CD8-positive, alpha-beta memory T cell (primary cell): ENCODE results near the gene VWA5A. TPM values are rescaled to one million over a fixed set of nuclear protein-coding genes. Genes with fewer than 3 reads are reported as not detected.

Experiments used
- CTCF ChIA-PET: fragments of 350-600 bp; sonication (Branson Sonifier 250); formaldehyde crosslinking; loops from one replicate; lab custom pipeline; 2021; ENCODE audit warnings: antibody characterized with exemption; lab: Charles Lee
- POLR2A ChIA-PET: fragments of 350-600 bp; sonication (Branson Sonifier 250); formaldehyde crosslinking; loops from one replicate; lab custom pipeline; 2021; ENCODE audit warnings: antibody characterized with exemption; lab: Charles Lee
- DNase-seq, 5 donors: peaks; one replicate each; pipeline versions ENCODE4 v3.0.0 to v3.0.0-alpha.2; 2020 to 2022; ENCODE audit warnings: mixed read lengths in 1 of 5
- H3K27ac ChIP-seq: one replicate; pipeline ENCODE4 v1.7.0; 2013; ENCODE audit warnings: low read depth, mild to moderate bottlenecking, low read length, moderate library complexity
- H3K27me3 ChIP-seq: 2 replicates; pipeline ENCODE4 v1.7.0; 2013; ENCODE audit warnings: low read length, mild to moderate bottlenecking; ENCODE audit not compliant: insufficient read depth, poor library complexity, severe bottlenecking
- H3K36me3 ChIP-seq: 2 replicates; pipeline ENCODE4 v1.7.0; 2013; ENCODE audit warnings: mild to moderate bottlenecking, low read length, moderate library complexity; ENCODE audit not compliant: insufficient read depth
- H3K4me1 ChIP-seq: 2 replicates; pipeline ENCODE4 v1.7.0; 2013; ENCODE audit warnings: mild to moderate bottlenecking, low read length, moderate library complexity; ENCODE audit not compliant: insufficient read depth
- H3K4me3 ChIP-seq: 2 replicates; pipeline ENCODE4 v1.7.0; 2013; ENCODE audit warnings: mild to moderate bottlenecking, low read length
- H3K9me3 ChIP-seq: 2 replicates; pipeline ENCODE4 v1.7.0; 2013; ENCODE audit warnings: mild to moderate bottlenecking, low read length
- H3K27ac Mint-ChIP-seq, 8 donors: one replicate each; pipeline ENCODE4 v1.8.0; 2020 to 2021; ENCODE audit warnings: mixed read lengths in 8 of 8, mild to moderate bottlenecking in 6 of 8, inconsistent platforms in 3 of 8, moderate library complexity in 3 of 8
- H3K27me3 Mint-ChIP-seq, 2 donors: one replicate each; pipeline ENCODE4 v1.8.0; 2020 to 2021; ENCODE audit warnings: mixed read lengths in 2 of 2, mild to moderate bottlenecking in 1 of 2, moderate library complexity in 1 of 2
- H3K36me3 Mint-ChIP-seq, 3 donors: one replicate each; pipeline ENCODE4 v1.8.0; 2020 to 2021; ENCODE audit warnings: mixed read lengths in 3 of 3, inconsistent platforms in 1 of 3, mild to moderate bottlenecking in 1 of 3
- H3K4me1 Mint-ChIP-seq, 3 donors: one replicate each; pipeline ENCODE4 v1.8.0; 2020 to 2021; ENCODE audit warnings: mixed read lengths in 3 of 3, inconsistent platforms in 1 of 3, mild to moderate bottlenecking in 1 of 3
- H3K4me3 Mint-ChIP-seq, 7 donors: one replicate each; pipeline ENCODE4 v1.8.0; 2020 to 2021; ENCODE audit warnings: mixed read lengths in 7 of 7, mild to moderate bottlenecking in 6 of 7, moderate library complexity in 4 of 7, inconsistent platforms in 2 of 7
- H3K9me3 Mint-ChIP-seq, 5 donors: one replicate each; pipeline ENCODE4 v1.8.0; 2020 to 2022; ENCODE audit warnings: mixed read lengths in 5 of 5, mild to moderate bottlenecking in 3 of 5, moderate library complexity in 2 of 5, inconsistent platforms in 1 of 5
- polyA plus RNA-seq: library from polyadenylated mRNA; unstranded; fragments of 300-500 nt; fragmentation: Illumina TruSeq; gene quantifications from one replicate; pipeline ENCODE4 v1.2.3, GENCODE V29; 2021
- total RNA-seq, 2 experiments: library from RNA; stranded (reverse); gene quantifications; one replicate each; pipeline ENCODE4 v1.2.3, GENCODE V29; 2021

VWA5A gene
- total and polyA plus RNA-seq, 3 experiments from 2014 or later = 2.9 to 5.3 (median 3.3) TPM

- Histone ChIP-seq H3K36me3 (no peaks in the 10 kb centered on the region), H3K4me3 (no peak overlapping the region), H3K4me1 (no peaks in the 10 kb centered on the region), H3K27ac (no peak overlapping the region), H3K27me3 (no peaks in the 10 kb centered on the region), H3K9me3 (no peaks in the 10 kb centered on the region)
- Mint-ChIP-seq H3K9me3 (no peaks in the 10 kb centered on the region), H3K27me3 (peaks cover 0 to 2% of the 10 kb centered on the region in 2 donors), H3K4me1 (no peaks in the 10 kb centered on the region), H3K4me3 (no peak overlapping the region), H3K27ac (no peak overlapping the region), H3K36me3 (no peaks in the 10 kb centered on the region)
- CTCF ChIA-PET = interaction anchor here (1.3 kb wide), 1 partner anchor 124 kb away, joined by 5 read pairs; no protein-coding TSS in a partner anchor
- peak in 2 of 5 donors; percentile 3 to 8 for DNase-seq
- POLR2A ChIA-PET = no interaction called here
These were observed 80.0 kb downstream of the VWA5A start for GRCh38 chr11:124195189-124195734.

Other genes starting within 250 kb of the VWA5A start
- not detected for gene TMEM225, start 229.8 kb upstream of the VWA5A start, total RNA-seq
- not detected for gene TMEM225, start 229.8 kb upstream of the VWA5A start, polyA plus RNA-seq
- not detected for gene OR8D4, start 213.3 kb upstream of the VWA5A start, total RNA-seq
- not detected for gene OR8D4, start 213.3 kb upstream of the VWA5A start, polyA plus RNA-seq
- not detected for gene OR4D5, start 175.8 kb upstream of the VWA5A start, total RNA-seq
- gene OR4D5, start 175.8 kb upstream of the VWA5A start, polyA plus RNA-seq = not detected
- not detected for gene OR6T1, start 171.6 kb upstream of the VWA5A start, total RNA-seq
- not detected for gene OR6T1, start 171.6 kb upstream of the VWA5A start, polyA plus RNA-seq
- not detected for gene OR10S1, start 137.7 kb upstream of the VWA5A start, total RNA-seq
- not detected for gene OR10S1, start 137.7 kb upstream of the VWA5A start, polyA plus RNA-seq
- not detected for gene OR10G6, start 120.3 kb upstream of the VWA5A start, total RNA-seq
- not detected for gene OR10G6, start 120.3 kb upstream of the VWA5A start, polyA plus RNA-seq
- gene OR10G4, start 102.5 kb upstream of the VWA5A start, total RNA-seq = not detected
- gene OR10G4, start 102.5 kb upstream of the VWA5A start, polyA plus RNA-seq = not detected
- gene OR10G9, start 92.4 kb upstream of the VWA5A start, total RNA-seq = not detected
- gene OR10G9, start 92.4 kb upstream of the VWA5A start, polyA plus RNA-seq = not detected
- not detected for gene OR10G8, start 88.7 kb upstream of the VWA5A start, total RNA-seq
- gene OR10G8, start 88.7 kb upstream of the VWA5A start, polyA plus RNA-seq = not detected
- not detected for gene OR10G7, start 74.1 kb upstream of the VWA5A start, total RNA-seq
- not detected for gene OR10G7, start 74.1 kb upstream of the VWA5A start, polyA plus RNA-seq
- gene OR10D3, start 67.9 kb downstream of the VWA5A start, total RNA-seq = not detected
- gene OR10D3, start 67.9 kb downstream of the VWA5A start, polyA plus RNA-seq = not detected
- gene OR8G1, start 125.6 kb downstream of the VWA5A start, total RNA-seq = not detected
- not detected for gene OR8G1, start 125.6 kb downstream of the VWA5A start, polyA plus RNA-seq
- not detected for gene OR8G5, start 140.9 kb downstream of the VWA5A start, total RNA-seq
- gene OR8G5, start 140.9 kb downstream of the VWA5A start, polyA plus RNA-seq = not detected
- gene OR8D1, start 198.5 kb downstream of the VWA5A start, total RNA-seq = not detected
- not detected for gene OR8D1, start 198.5 kb downstream of the VWA5A start, polyA plus RNA-seq
- gene OR8D2, start 204.7 kb downstream of the VWA5A start, total RNA-seq = not detected
- gene OR8D2, start 204.7 kb downstream of the VWA5A start, polyA plus RNA-seq = not detected